Spleen (tissue), 11 donors: ENCODE measurements around the gene ARNT2. TPM values are rescaled to one million over a fixed set of nuclear protein-coding genes. Genes with fewer than 3 reads are reported as not detected.

Source experiments
- DNase-seq: peaks from one replicate; pipeline ENCODE4 v3.0.0-alpha.2; 2020
- H3K27ac ChIP-seq, 8 donors: fragments of 200-600 bp; sonication (generic) in 7 of 8; 1 replicate in 4 of 8; 2 replicates in 4 of 8; pipeline versions ENCODE4 v1.5.0 to v1.8.0; 2016 to 2021; ENCODE audit warnings: inconsistent platforms in 4 of 8, mild to moderate bottlenecking in 4 of 8, moderate library complexity in 1 of 8
- H3K27me3 ChIP-seq, 7 donors: fragments of 200-600 bp; sonication (generic) in 6 of 7; replicated peaks in 1 of 7; 1 replicate in 4 of 7; 2 replicates in 3 of 7; pipeline versions ENCODE4 v1.5.0 to v1.8.0; 2016 to 2021; ENCODE audit warnings: inconsistent platforms in 3 of 7, mild to moderate bottlenecking in 1 of 7
- H3K36me3 ChIP-seq, 6 donors: fragments of 200-600 bp; sonication (generic) in 5 of 6; 1 replicate in 4 of 6; 2 replicates in 2 of 6; pipeline versions ENCODE4 v1.5.0 to v1.8.0; 2016 to 2021; ENCODE audit warnings: inconsistent platforms in 2 of 6
- H3K4me1 ChIP-seq, 6 donors: fragments of 200-600 bp; sonication (generic) in 5 of 6; 1 replicate in 3 of 6; 2 replicates in 3 of 6; pipeline versions ENCODE4 v1.5.0 to v1.8.0; 2016 to 2021; ENCODE audit warnings: inconsistent platforms in 3 of 6
- H3K4me3 ChIP-seq, 8 donors: fragments of 200-600 bp; sonication (generic) in 7 of 8; 1 replicate in 4 of 8; 2 replicates in 4 of 8; pipeline versions ENCODE4 v1.5.0 to v1.8.0; 2016 to 2021; ENCODE audit warnings: inconsistent platforms in 4 of 8, mild to moderate bottlenecking in 4 of 8, moderate library complexity in 2 of 8
- H3K9me3 ChIP-seq, 8 donors: fragments of 200-600 bp; sonication (generic) in 7 of 8; 1 replicate in 4 of 8; 2 replicates in 4 of 8; pipeline versions ENCODE4 v1.5.0 to v1.8.0; 2016 to 2021; ENCODE audit warnings: inconsistent platforms in 4 of 8
- CTCF ChIP-seq, 11 experiments: fragments of 200-600 bp in 7 of 11; fragments of 450-650 bp in 4 of 11; sonication (generic) in 4 of 11; IDR thresholded peaks in 8 of 11; conservative IDR thresholded peaks in 3 of 11; 1 replicate in 7 of 11; 2 replicates in 4 of 11; pipeline versions ENCODE4 v1.4.0 to v1.8.0; 2016 to 2021; ENCODE audit warnings: antibody characterized with exemption in 11 of 11, inconsistent platforms in 4 of 11, mild to moderate bottlenecking in 1 of 11
- POLR2A ChIP-seq, 3 donors: fragments of 450-650 bp; IDR thresholded peaks; one replicate each; pipeline ENCODE4 v1.5.1; 2017; ENCODE audit warnings: antibody characterized with exemption in 3 of 3, mild to moderate bottlenecking in 1 of 3
- POLR2AphosphoS5 ChIP-seq, 3 donors: sonication (generic); formaldehyde crosslinking; IDR thresholded peaks; one replicate each; pipeline ENCODE4 v1.5.1; 2017; ENCODE audit warnings: antibody characterized with exemption in 3 of 3
- WGBS, 5 donors: extraction: QIAGEN DNeasy Blood & Tissue Kit in 3 of 5; methylation state at CpG; one replicate each; pipeline versions ENCODE4 v1.1.5 to v1.1.7; 2013 to 2018; 5-methylcytosine and 5-hydroxymethylcytosine counted together
- intact Hi-C: fragments of 100-400 bp; cut with DNase I; formaldehyde crosslinking; loops from one replicate; pipeline ENCODE4 v1.15.0; 2023; ENCODE audit warnings: low total_unique reads
- polyA plus RNA-seq, 3 donors: library from polyadenylated mRNA; stranded (reverse); fragments of 200-250 nt; gene quantifications; one replicate each; pipeline ENCODE4 v1.2.1, GENCODE V29; 2013
- total RNA-seq, 7 donors: library from RNA; depleted of rRNA in 3 of 7; stranded (reverse); fragments of >200 nt in 3 of 7; fragmentation: NEBNext Ultra II Directional in 4 of 7; extraction: Animal tissue kit (Norgen Biotek cat#: 25700) in 4 of 7; gene quantifications; one replicate each; pipeline versions ENCODE4 v1.1.0 to v1.2.1, GENCODE V29; 2016 to 2021
- donor health status: healthy with polysubstance abuse.
- donor health status: DM: no; HTN: no; CAD: no; lungs with moderate emphysema.
- donor health status: DM: no; HTN: no; CAD: no.
- donor health status: Bipolar disorder and iron deficiency.
- donor health status: healthy.
- donor health status: DM: no; HTN: no; CAD: no.
- donor health status: DM: yes; HTN: yes; CAD: no.

The ARNT2 gene
- total and polyA plus RNA-seq, 10 donors = 1.9 to 12.3 (median 9.1) TPM

- DNase-seq = no peak
- Histone ChIP-seq H3K36me3 (no peaks in the 10 kb centered on the region), H3K4me1 (no peaks in the 10 kb centered on the region), H3K27ac (no peak overlapping the region), H3K27me3 (no peaks in the 10 kb centered on the region), H3K9me3 (no peaks in the 10 kb centered on the region), H3K4me3 (no peak overlapping the region)
- TF ChIP-seq CTCF (IDR thresholded peaks at IDR 0.05 in 8 of 11, conservative IDR thresholded peaks at IDR 0.05 in 3 of 11) (no peak), POLR2A (IDR thresholded peaks at IDR 0.05) (no peak), POLR2AphosphoS5 (IDR thresholded peaks at IDR 0.05) (no peak)
- intact Hi-C loops = no loop called here
- WGBS, 5 donors = 79 to 91% (median 89%) methylated on average over 10 of the region's 10 CpGs
These were observed 188.0 kb downstream of the ARNT2 start for GRCh38 chr15:80591938-80592825.

- no peaks in the 10 kb centered on the region for H3K4me1 ChIP-seq
- H3K9me3 ChIP-seq = no peaks in the 10 kb centered on the region
- no peak overlapping the region for H3K4me3 ChIP-seq
- TF ChIP-seq CTCF (IDR thresholded peaks at IDR 0.05 in 8 of 11, conservative IDR thresholded peaks at IDR 0.05 in 3 of 11) (no peak), POLR2AphosphoS5 (IDR thresholded peaks at IDR 0.05) (no peak), POLR2A (IDR thresholded peaks at IDR 0.05) (no peak)
- 92 to 100% (median 93%) methylated on average over 7 to 13 of the region's 13 CpGs for WGBS, 5 donors
- no peak overlapping the region for H3K27ac ChIP-seq
- no peak for DNase-seq
- H3K27me3 ChIP-seq = no peaks in the 10 kb centered on the region
- H3K36me3 ChIP-seq = no peaks in the 10 kb centered on the region
- intact Hi-C loops = no loop called here
These were observed 189.4 kb downstream of the ARNT2 start for GRCh38 chr15:80593486-80594030.

GRCh38 chr15:80594091-80594889 lies 190.1 kb downstream of the ARNT2 start:
- Histone ChIP-seq H3K4me1 (no peaks in the 10 kb centered on the region), H3K36me3 (no peaks in the 10 kb centered on the region), H3K27ac (no peak overlapping the region), H3K4me3 (no peak overlapping the region), H3K27me3 (no peaks in the 10 kb centered on the region), H3K9me3 (no peaks in the 10 kb centered on the region)
- no peak for TF ChIP-seq POLR2AphosphoS5 (IDR thresholded peaks at IDR 0.05)
- TF ChIP-seq CTCF (IDR thresholded peaks at IDR 0.05 in 8 of 11, conservative IDR thresholded peaks at IDR 0.05 in 3 of 11) = no peak
- no peak for TF ChIP-seq POLR2A (IDR thresholded peaks at IDR 0.05)
- intact Hi-C loops = no loop called here
- whole genome bisulfite sequencing, 5 donors = 74 to 92% (median 82%) methylated on average over 9 to 12 of the region's 12 CpGs
- DNase-seq = no peak
